Heart left ventricle (tissue), 16 donors: ENCODE data around the gene USP48. TPM values are rescaled to one million over a fixed set of nuclear protein-coding genes. Genes with fewer than 3 reads are reported as not detected.
A peak's percentile ranks its signal among the peaks of the same experiment; 100 is the strongest.

Source experiments
- ATAC-seq, 4 donors: fragments of 200-7000 bp; cut with Tn5 transposase; one replicate each; pipeline ENCODE4 v1.9.1; 2020 to 2022; ENCODE audit warnings: moderate library complexity in 4 of 4, mild to moderate bottlenecking in 3 of 4, moderate number of reproducible peaks in 1 of 4
- DNase-seq, 5 donors: peaks; one replicate each; pipeline ENCODE4 v3.0.0-alpha.2; 2020
- H3K27ac ChIP-seq, 12 donors: fragments of 200-600 bp; sonication (generic) in 4 of 12; one replicate each; pipeline versions ENCODE4 v1.5.0 to v1.8.0; 2016 to 2022; ENCODE audit warnings: mild to moderate bottlenecking in 2 of 12
- H3K27me3 ChIP-seq, 9 donors: fragments of 200-600 bp; sonication (generic) in 2 of 9; one replicate each; pipeline versions ENCODE4 v1.5.1 to v1.8.0; 2016 to 2022; ENCODE audit warnings: mild to moderate bottlenecking in 3 of 9
- H3K36me3 ChIP-seq, 9 donors: fragments of 200-600 bp; sonication (generic) in 2 of 9; one replicate each; pipeline versions ENCODE4 v1.5.0 to v1.8.0; 2018 to 2022; ENCODE audit warnings: mild to moderate bottlenecking in 2 of 9
- H3K4me1 ChIP-seq, 12 donors: fragments of 200-600 bp; sonication (generic) in 4 of 12; one replicate each; pipeline versions ENCODE4 v1.5.0 to v1.8.0; 2016 to 2022; ENCODE audit warnings: mild to moderate bottlenecking in 3 of 12
- H3K4me3 ChIP-seq, 12 donors: fragments of 200-600 bp; sonication (generic) in 4 of 12; one replicate each; pipeline versions ENCODE4 v1.5.0 to v1.8.0; 2017 to 2022; ENCODE audit warnings: mild to moderate bottlenecking in 9 of 12, moderate library complexity in 4 of 12
- H3K9me3 ChIP-seq, 12 donors: fragments of 200-600 bp; sonication (generic) in 4 of 12; one replicate each; pipeline versions ENCODE4 v1.5.0 to v1.8.0; 2016 to 2022; ENCODE audit warnings: mild to moderate bottlenecking in 1 of 12
- CTCF ChIP-seq, 12 donors: fragments of 200-600 bp; sonication (generic) in 4 of 12; IDR thresholded peaks; one replicate each; pipeline versions ENCODE4 v1.5.0 to v1.8.0; 2018 to 2022; ENCODE audit warnings: antibody characterized with exemption in 12 of 12, mild to moderate bottlenecking in 5 of 12
- POLR2A ChIP-seq, 2 donors: fragments of 450-650 bp; IDR thresholded peaks; one replicate each; pipeline ENCODE4 v1.6.1; 2017; ENCODE audit warnings: antibody characterized with exemption in 2 of 2, mild to moderate bottlenecking in 2 of 2, moderate library complexity in 2 of 2
- WGBS, 4 donors: extraction: QIAGEN DNeasy Blood & Tissue Kit in 2 of 4; methylation state at CpG; one replicate each; pipeline versions ENCODE4 v1.1.5 to v1.1.7; 2013 to 2018; 5-methylcytosine and 5-hydroxymethylcytosine counted together
- intact Hi-C, 10 donors: fragments of 100-400 bp; cut with DNase I; formaldehyde crosslinking; loops; one replicate each; pipeline versions ENCODE4 v1.11.1 to v1.14.2; 2022
- polyA plus RNA-seq, 2 donors: library from polyadenylated mRNA; stranded (reverse); fragments of 200-250 nt; gene quantifications; one replicate each; pipeline ENCODE4 v1.2.3, GENCODE V29; 2013
- total RNA-seq, 9 donors: library from RNA; depleted of rRNA in 2 of 9; stranded (reverse); fragments of >200 nt in 2 of 9; fragmentation: NEBNext Ultra II Directional in 3 of 9; extraction: Animal tissue kit (Norgen Biotek cat#: 25700) in 3 of 9; gene quantifications; one replicate each; pipeline versions ENCODE4 v1.1.0 to v1.2.4, GENCODE V29; 2016 to 2023
- donor health status: ischemic (EF 13 %, LVEDD 7.1; RV severe dilation, severe dysfunction).
- donor health status: healthy with polysubstance abuse.
- donor health status: DM: no; HTN: yes; CAD: no.
- donor health status: DM: no; HTN: no; CAD: no.
- donor health status: ischemic (EF 25% LVEDD 6.9; RV normal size, moderate dysfunction).
- donor health status: ischemic (EF 25% LVEDD 5.7; RV mildly dilated, moderate dysfunction).
- donor health status: healthy.
- donor health status: DM: yes; HTN: yes; CAD: no.
- donor health status: ischemic (EF 35%, LVEDD 5.7; RV mildly dilated, moderate dysfunction).
- donor health status: nonischemic (EF 11% LVEDD 7.7; RV severe dilation, severe dysfunction).
- donor health status: DM: yes; HTN: yes; CAD: no.
- donor health status: PGD.
- donor health status: ischemic (EF 29% LVEDD 5.4; RV normal size, mild dysfunction).
- donor health status: nonischemic (EF 23%, LVEDD 6.1; RV moderate dilation, normal function).

The USP48 gene
- total and polyA plus RNA-seq, 11 donors: 17.3 to 45.5 (median 38.8) TPM

- H3K9me3 ChIP-seq: no peaks in the 10 kb centered on the region
- no peak for ATAC-seq
- H3K27me3 ChIP-seq: peaks cover 0 to 24% (median 0%) of the 10 kb centered on the region in 9 donors
- no peak overlapping the region for H3K27ac ChIP-seq
- peaks cover 0 to 20% (median 11%) of the 10 kb centered on the region in 12 donors for H3K4me1 ChIP-seq
- peak in 1 of 5 donors; percentile 17 for DNase-seq
- TF ChIP-seq CTCF (IDR thresholded peaks at IDR 0.05): no peak
- no peak for TF ChIP-seq POLR2A (IDR thresholded peaks at IDR 0.05)
- 72 to 93% (median 83%) methylated on average over 3 to 4 of the region's 4 CpGs for WGBS, 4 donors
- no peaks in the 10 kb centered on the region for H3K36me3 ChIP-seq
- H3K4me3 ChIP-seq: no peak overlapping the region
- intact Hi-C loops: loop anchor here (5.0 to 10.0 kb wide), 11 partner anchors 58 to 423 kb away; no protein-coding TSS in a partner anchor
Measured at GRCh38 chr1:21655259-21655658, 127.7 kb downstream of the USP48 start.

- 86 to 91% (median 87%) methylated on average over 6 of the region's 6 CpGs for WGBS, 4 donors
Measured at GRCh38 chr1:21654209-21654608, 128.7 kb downstream of the USP48 start.

DNA sequence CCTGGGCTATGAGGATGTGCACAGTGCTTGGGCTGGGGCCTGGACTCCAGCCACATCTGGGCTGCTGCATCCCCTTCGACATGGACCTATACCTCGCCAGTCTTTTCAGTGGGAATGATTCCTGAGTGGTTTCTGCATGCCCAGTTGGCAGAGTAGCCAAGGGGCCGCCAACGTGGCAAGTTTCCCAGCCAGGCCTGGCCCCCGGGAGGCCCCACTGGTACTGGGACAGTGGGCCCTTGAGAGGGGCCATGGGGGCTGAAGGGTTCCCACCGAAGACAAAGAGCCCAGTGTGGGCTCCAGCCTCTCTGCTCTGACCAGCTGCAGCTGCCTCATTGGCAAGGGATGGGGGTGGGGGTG, 129.2 kb downstream of the USP48 start:
- Histone ChIP-seq H3K9me3 (no peaks in the 10 kb centered on the region), H3K4me1 (peaks cover 0 to 15% (median 7%) of the 10 kb centered on the region in 12 donors), H3K27me3 (peaks cover 0 to 22% (median 0%) of the 10 kb centered on the region in 9 donors), H3K4me3 (no peak overlapping the region), H3K36me3 (no peaks in the 10 kb centered on the region), H3K27ac (no peak overlapping the region)
- WGBS, 4 donors: 67 to 85% (median 78%) methylated on average over 4 to 6 of the region's 6 CpGs
- intact Hi-C loops: loop anchor here in 7 of 10 donors (5.0 to 10.0 kb wide), 6 partner anchors 119 to 419 kb away; partner anchors contain the start of gene ALPL (in 1 of the 7)
- DNase-seq: peak in 1 of 5 donors; percentile 26
- ATAC-seq: no peak
- TF ChIP-seq CTCF (IDR thresholded peaks at IDR 0.05): no peak
- TF ChIP-seq POLR2A (IDR thresholded peaks at IDR 0.05): no peak

More at GRCh38 chr1:21654209-21654608, 128.7 kb downstream of the USP48 start:
- no peak for ATAC-seq
- intact Hi-C loops: loop anchor here in 7 of 10 donors (5.0 to 10.0 kb wide), 6 partner anchors 119 to 419 kb away; partner anchors contain the start of gene ALPL (in 1 of the 7)
- Histone ChIP-seq H3K27ac (no peak overlapping the region), H3K36me3 (no peaks in the 10 kb centered on the region), H3K27me3 (peaks cover 0 to 22% (median 0%) of the 10 kb centered on the region in 9 donors), H3K4me3 (no peak overlapping the region), H3K4me1 (peaks cover 0 to 16% (median 7%) of the 10 kb centered on the region in 12 donors), H3K9me3 (no peaks in the 10 kb centered on the region)
- peak in 1 of 5 donors; percentile 5 for DNase-seq
- TF ChIP-seq CTCF (IDR thresholded peaks at IDR 0.05) (no peak), POLR2A (IDR thresholded peaks at IDR 0.05) (no peak)

- H3K27me3 ChIP-seq: peaks cover 0 to 22% (median 0%) of the 10 kb centered on the region in 9 donors
- 65 to 79% (median 73%) methylated on average over 8 to 10 of the region's 10 CpGs for WGBS, 4 donors
- H3K4me3 ChIP-seq: no peak overlapping the region
- TF ChIP-seq POLR2A (IDR thresholded peaks at IDR 0.05) (no peak), CTCF (IDR thresholded peaks at IDR 0.05) (no peak)
- intact Hi-C loops: loop anchor here in 7 of 10 donors (5.0 to 10.0 kb wide), 6 partner anchors 118 to 418 kb away; partner anchors contain the start of gene ALPL (in 1 of the 7)
- H3K9me3 ChIP-seq: no peaks in the 10 kb centered on the region
- no peaks in the 10 kb centered on the region for H3K36me3 ChIP-seq
- no peak for ATAC-seq
- H3K4me1 ChIP-seq: peaks cover 0 to 15% (median 7%) of the 10 kb centered on the region in 12 donors
- H3K27ac ChIP-seq: no peak overlapping the region
- DNase-seq: peak in 1 of 5 donors; percentile 25
Measured at GRCh38 chr1:21652937-21653743, 129.8 kb downstream of the USP48 start.
